Measurements from ENCODE around the gene RGS13. TPM values are rescaled to one million over a fixed set of nuclear protein-coding genes. Genes with fewer than 3 reads are reported as not detected.

Gene RGS13
- total RNA-seq, 1 donor from 2014 or later, result not detected

DNA sequence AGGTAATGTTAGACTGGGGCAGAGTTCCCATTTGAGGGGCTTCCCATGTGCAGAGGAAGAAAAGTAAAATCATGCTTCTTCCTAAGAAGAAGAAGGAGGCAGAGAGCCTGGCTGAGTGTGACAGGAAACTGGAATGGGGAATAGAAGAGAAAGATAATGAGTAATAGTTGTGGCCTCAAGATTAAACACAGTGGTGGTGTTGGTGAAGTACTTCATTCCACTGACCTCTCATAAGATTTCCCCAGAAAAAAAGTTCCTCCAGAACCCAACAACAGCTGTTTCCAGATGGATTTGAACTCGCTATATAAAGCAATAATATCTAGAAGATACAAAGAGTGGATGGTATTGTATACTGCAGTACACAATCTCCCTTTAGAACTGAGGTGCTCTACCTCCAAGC is 47.4 kb upstream of the RGS13 start:
- no peaks in the 10 kb centered on the region for H3K36me3 Mint-ChIP-seq (ENCODE audit: low read depth, unreplicated experiment)
- Histone ChIP-seq H3K27me3 (ENCODE audit: insufficient read depth, low read length) (no peaks in the 10 kb centered on the region), H3K4me3 (ENCODE audit: insufficient read depth, low read depth, low read length) (no peak overlapping the region), H3K9me3 (ENCODE audit: insufficient read depth, low read depth, low read length) (no peaks in the 10 kb centered on the region), H3K36me3 (ENCODE audit: insufficient read depth, low read length) (no peaks in the 10 kb centered on the region), H4K20me1 (ENCODE audit: insufficient read depth, low read length) (no peaks in the 10 kb centered on the region), H3K27ac (ENCODE audit: low read depth, low read length) (no peak overlapping the region), H2AFZ (ENCODE audit: low read depth, low read length) (no peak overlapping the region), H3K4me2 (ENCODE audit: low read length) (no peak overlapping the region), H3K79me2 (ENCODE audit: insufficient read depth, low read length) (no peaks in the 10 kb centered on the region), H3K9ac (ENCODE audit: low read length) (no peak overlapping the region), H3K4me1 (ENCODE audit: insufficient read depth, low read length) (peaks cover 4% of the 10 kb centered on the region)
- H3K4me1 Mint-ChIP-seq (ENCODE audit: low read depth, unreplicated experiment), result peaks cover 13% of the 10 kb centered on the region
- H3K4me3 Mint-ChIP-seq (ENCODE audit: unreplicated experiment), result no peak overlapping the region
- no peaks in the 10 kb centered on the region for H3K9me3 Mint-ChIP-seq (ENCODE audit: unreplicated experiment)
- no peak for TF ChIP-seq EZH2 (IDR thresholded peaks at IDR 0.05; ENCODE audit: insufficient read depth, low read length)
- TF ChIP-seq CTCF (IDR thresholded peaks at IDR 0.05; ENCODE audit: insufficient read depth, low read depth, low read length), result no peak
- no peak overlapping the region for H3K27ac Mint-ChIP-seq (ENCODE audit: unreplicated experiment)
- H3K27me3 Mint-ChIP-seq (ENCODE audit: low read depth, unreplicated experiment), result no peaks in the 10 kb centered on the region
- DNase-seq (ENCODE audit: low read depth) (peak; percentile 76), FAIRE-seq (peak; percentile 32)

GRCh38 chr1:192589813-192590212 is 46.1 kb upstream of the RGS13 start:
- no peak overlapping the region for H3K27ac Mint-ChIP-seq (ENCODE audit: unreplicated experiment)
- no peak overlapping the region for H3K27ac ChIP-seq (ENCODE audit: low read depth, low read length)
- H3K27me3 Mint-ChIP-seq (ENCODE audit: low read depth, unreplicated experiment), result no peaks in the 10 kb centered on the region
- H3K36me3 ChIP-seq (ENCODE audit: insufficient read depth, low read length), result no peaks in the 10 kb centered on the region
- FAIRE-seq (no peak), DNase-seq (ENCODE audit: low read depth) (peak; percentile 43)
- no peaks in the 10 kb centered on the region for H3K9me3 Mint-ChIP-seq (ENCODE audit: unreplicated experiment)
- H2AFZ ChIP-seq (ENCODE audit: low read depth, low read length), result no peak overlapping the region
- H3K4me3 ChIP-seq (ENCODE audit: insufficient read depth, low read depth, low read length), result no peak overlapping the region
- no peaks in the 10 kb centered on the region for H3K79me2 ChIP-seq (ENCODE audit: insufficient read depth, low read length)
- H3K4me1 Mint-ChIP-seq (ENCODE audit: low read depth, unreplicated experiment), result peaks cover 13% of the 10 kb centered on the region
- no peak overlapping the region for H3K4me2 ChIP-seq (ENCODE audit: low read length)
- peaks cover 4% of the 10 kb centered on the region for H3K4me1 ChIP-seq (ENCODE audit: insufficient read depth, low read length)
- no peaks in the 10 kb centered on the region for H3K36me3 Mint-ChIP-seq (ENCODE audit: low read depth, unreplicated experiment)
- H3K27me3 ChIP-seq (ENCODE audit: insufficient read depth, low read length), result no peaks in the 10 kb centered on the region
- no peaks in the 10 kb centered on the region for H3K9me3 ChIP-seq (ENCODE audit: insufficient read depth, low read depth, low read length)
- no peaks in the 10 kb centered on the region for H4K20me1 ChIP-seq (ENCODE audit: insufficient read depth, low read length)
- H3K9ac ChIP-seq (ENCODE audit: low read length), result no peak overlapping the region
- H3K4me3 Mint-ChIP-seq (ENCODE audit: unreplicated experiment), result no peak overlapping the region
- TF ChIP-seq EZH2 (IDR thresholded peaks at IDR 0.05; ENCODE audit: insufficient read depth, low read length) (no peak), CTCF (IDR thresholded peaks at IDR 0.05; ENCODE audit: insufficient read depth, low read depth, low read length) (no peak)

DNA sequence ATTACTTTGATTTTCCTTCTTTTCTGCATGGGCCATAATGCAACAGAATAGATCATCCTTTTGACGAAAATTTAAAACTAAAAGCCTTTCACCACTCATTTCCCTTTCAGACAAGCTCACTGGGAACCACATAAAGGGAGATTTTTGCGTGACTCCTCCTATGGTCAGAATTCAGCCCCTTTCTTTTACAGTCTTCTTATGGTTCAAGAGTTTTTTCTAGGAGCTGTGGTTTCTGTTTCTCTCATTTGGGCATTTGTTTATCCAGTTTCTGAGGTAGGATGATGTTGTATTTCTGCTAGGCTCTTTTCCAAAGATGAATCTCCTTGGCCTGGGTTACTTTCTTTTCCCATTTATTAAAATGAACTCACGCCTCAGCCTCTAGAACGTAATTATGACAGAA is 43.4 kb upstream of the RGS13 start:
- FAIRE-seq (no peak), DNase-seq (ENCODE audit: low read depth) (no peak)
- Histone ChIP-seq H3K36me3 (ENCODE audit: insufficient read depth, low read length) (no peaks in the 10 kb centered on the region), H3K4me1 (ENCODE audit: insufficient read depth, low read length) (peaks cover 4% of the 10 kb centered on the region), H3K9ac (ENCODE audit: low read length) (no peak overlapping the region), H3K9me3 (ENCODE audit: insufficient read depth, low read depth, low read length) (no peaks in the 10 kb centered on the region), H2AFZ (ENCODE audit: low read depth, low read length) (no peak overlapping the region), H3K4me3 (ENCODE audit: insufficient read depth, low read depth, low read length) (no peak overlapping the region), H3K27me3 (ENCODE audit: insufficient read depth, low read length) (no peaks in the 10 kb centered on the region), H3K4me2 (ENCODE audit: low read length) (no peak overlapping the region), H3K27ac (ENCODE audit: low read depth, low read length) (no peak overlapping the region), H3K79me2 (ENCODE audit: insufficient read depth, low read length) (no peaks in the 10 kb centered on the region), H4K20me1 (ENCODE audit: insufficient read depth, low read length) (no peaks in the 10 kb centered on the region)
- no peaks in the 10 kb centered on the region for H3K36me3 Mint-ChIP-seq (ENCODE audit: low read depth, unreplicated experiment)
- H3K4me1 Mint-ChIP-seq (ENCODE audit: low read depth, unreplicated experiment), result peaks cover 13% of the 10 kb centered on the region
- H3K27me3 Mint-ChIP-seq (ENCODE audit: low read depth, unreplicated experiment), result no peaks in the 10 kb centered on the region
- H3K27ac Mint-ChIP-seq (ENCODE audit: unreplicated experiment), result no peak overlapping the region
- no peaks in the 10 kb centered on the region for H3K9me3 Mint-ChIP-seq (ENCODE audit: unreplicated experiment)
- no peak overlapping the region for H3K4me3 Mint-ChIP-seq (ENCODE audit: unreplicated experiment)
- TF ChIP-seq CTCF (IDR thresholded peaks at IDR 0.05; ENCODE audit: insufficient read depth, low read depth, low read length) (no peak), EZH2 (IDR thresholded peaks at IDR 0.05; ENCODE audit: insufficient read depth, low read length) (no peak)

All from astrocyte (in vitro differentiated cells and primary cell).